ENCODE results near the gene PRF1.

Gene PRF1

GRCh38 chr10:70575874-70576802, 26.4 kb downstream of the PRF1 start:
- no peak for DNase-seq

DNA sequence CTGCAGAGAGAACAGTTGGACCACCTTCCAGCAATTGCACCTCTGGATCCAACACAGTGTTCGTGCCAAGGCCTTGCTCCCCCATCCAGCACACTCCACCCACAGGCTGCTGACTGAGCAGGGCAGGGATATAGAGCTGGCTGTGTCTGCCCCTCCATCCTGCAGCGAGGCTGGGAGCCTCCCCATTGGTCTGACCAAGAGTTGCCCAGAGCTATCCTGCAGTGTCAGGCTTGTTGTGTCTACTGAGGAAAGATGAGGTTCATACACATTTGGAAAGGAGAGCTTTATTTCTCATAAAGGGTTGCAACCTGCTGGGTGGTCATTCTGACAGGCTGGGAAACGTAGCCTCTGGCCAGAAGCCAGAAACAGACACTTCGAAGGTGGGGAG, 27.1 kb downstream of the PRF1 start:
- no peak for DNase-seq

GRCh38 chr10:70573599-70574506, 28.7 kb downstream of the PRF1 start:
- no peak for DNase-seq

- DNase-seq, result no peak
Measured at GRCh38 chr10:70571636-70572439, 30.7 kb downstream of the PRF1 start.

- no peak for DNase-seq
Measured at GRCh38 chr10:70571236-70571635, 31.3 kb downstream of the PRF1 start.

DNA sequence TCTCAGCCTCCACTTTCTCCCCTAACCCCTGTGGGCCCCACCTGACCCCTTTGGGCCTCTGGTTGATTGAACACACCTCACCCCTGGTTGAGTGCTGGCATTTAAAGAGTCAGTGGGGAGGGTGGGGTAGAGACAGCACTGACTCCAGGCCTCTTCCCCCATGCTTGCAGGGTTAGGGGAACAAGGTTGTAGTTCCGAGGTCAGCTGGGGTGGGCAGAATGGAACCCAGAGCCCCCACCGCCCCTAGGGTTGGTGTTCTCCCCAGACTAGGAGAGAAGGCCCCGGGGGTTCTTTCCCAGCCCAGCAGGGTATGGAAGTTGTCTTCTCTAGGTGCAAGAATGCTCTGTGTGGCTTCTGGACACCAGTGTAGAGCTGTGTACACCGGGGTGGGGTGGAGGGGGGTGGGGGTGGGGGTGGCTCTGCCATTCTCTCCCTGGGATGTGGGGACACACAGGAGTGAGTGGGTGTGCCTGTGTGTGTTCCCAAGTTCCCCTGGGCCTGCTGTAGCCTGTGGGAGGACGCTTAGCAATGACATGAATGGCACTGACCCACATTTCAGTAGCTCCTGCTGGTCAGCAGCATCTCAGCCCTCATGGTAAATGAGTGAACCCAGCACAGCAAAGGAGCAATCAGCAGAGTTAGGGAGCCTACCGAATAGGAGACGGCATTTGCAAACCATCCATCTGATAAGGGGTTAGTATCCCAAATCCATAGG, 33.6 kb downstream of the PRF1 start:
- no peak for DNase-seq

DNA sequence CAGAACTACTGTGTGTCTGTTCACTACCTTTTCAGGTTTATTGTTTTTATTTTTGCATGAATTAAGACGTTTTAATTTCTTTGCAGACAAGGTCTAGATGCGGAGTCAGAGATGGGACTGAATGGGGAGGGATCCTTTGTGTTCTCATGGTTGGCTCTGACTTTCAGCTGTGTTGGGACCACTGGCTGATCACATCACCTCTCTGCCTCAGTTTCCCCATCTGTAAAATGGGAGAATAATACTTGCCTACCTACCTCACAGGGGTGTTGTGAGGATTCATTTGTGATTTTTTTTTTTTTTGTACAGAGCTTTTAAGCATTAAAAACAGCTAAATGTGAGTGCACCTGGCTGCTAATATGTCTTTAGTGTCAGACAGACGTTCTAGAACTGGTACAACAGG, 34.4 kb downstream of the PRF1 start:
- no peak for DNase-seq

DNA sequence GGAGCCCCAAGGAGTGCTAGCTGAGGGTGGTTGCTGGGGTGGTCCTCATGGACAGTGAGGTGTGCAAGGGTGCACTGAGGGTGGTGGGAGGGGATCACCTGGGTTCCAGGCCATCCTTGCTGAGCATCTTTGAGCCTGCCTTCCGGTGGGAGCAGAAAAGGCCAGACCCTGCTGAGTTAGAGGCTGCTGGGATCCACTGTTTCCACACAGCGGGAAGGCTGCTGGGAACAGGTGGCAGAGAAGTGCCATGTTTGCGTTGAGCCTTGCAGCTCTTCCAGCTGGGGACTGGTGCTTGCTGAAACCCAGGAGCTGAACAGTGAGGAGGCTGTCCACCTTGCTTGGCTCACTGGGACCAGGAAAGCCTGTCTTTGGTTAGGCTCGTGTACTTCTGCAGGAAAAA, 34.9 kb downstream of the PRF1 start:
- DNase-seq, result no peak

DNA sequence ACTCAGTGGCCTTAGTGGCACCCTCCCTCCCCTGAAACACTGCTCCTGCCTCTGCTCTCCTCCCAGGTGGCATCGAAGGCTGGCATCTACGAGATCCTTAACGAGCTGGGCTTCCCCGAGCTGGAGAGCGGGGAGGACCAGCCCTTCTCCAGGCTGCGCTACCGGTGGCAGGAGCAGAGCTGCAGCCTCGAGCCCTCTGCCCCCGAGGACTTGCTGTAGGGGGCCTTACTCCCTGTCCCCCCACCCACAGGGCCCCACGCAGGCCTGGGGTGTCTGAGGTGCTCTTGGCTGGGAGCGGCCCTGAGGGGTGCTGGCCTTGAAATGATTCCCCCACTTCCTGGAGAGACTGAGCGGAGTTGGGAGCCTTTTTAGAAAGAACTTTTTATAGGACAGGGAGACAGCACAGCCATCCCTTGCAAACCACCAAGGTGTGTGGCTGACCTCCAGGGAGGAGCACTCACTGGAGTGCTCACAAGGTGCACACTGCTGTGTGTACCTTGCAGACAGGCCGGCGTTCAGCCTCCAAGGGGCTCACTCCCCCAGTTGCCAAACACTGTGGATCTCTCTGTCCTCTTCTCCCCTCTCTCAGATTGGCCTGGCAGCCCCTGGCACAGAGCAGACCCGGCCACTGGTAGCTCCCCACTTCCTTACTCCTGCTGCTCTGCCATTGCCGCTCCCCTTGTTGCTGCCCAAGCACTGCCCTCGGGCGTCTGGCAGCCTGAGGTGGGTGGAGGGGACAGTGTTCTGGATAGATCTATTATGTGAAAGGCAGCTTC, 35.8 kb downstream of the PRF1 start:
- DNase-seq, result no peak

DNA sequence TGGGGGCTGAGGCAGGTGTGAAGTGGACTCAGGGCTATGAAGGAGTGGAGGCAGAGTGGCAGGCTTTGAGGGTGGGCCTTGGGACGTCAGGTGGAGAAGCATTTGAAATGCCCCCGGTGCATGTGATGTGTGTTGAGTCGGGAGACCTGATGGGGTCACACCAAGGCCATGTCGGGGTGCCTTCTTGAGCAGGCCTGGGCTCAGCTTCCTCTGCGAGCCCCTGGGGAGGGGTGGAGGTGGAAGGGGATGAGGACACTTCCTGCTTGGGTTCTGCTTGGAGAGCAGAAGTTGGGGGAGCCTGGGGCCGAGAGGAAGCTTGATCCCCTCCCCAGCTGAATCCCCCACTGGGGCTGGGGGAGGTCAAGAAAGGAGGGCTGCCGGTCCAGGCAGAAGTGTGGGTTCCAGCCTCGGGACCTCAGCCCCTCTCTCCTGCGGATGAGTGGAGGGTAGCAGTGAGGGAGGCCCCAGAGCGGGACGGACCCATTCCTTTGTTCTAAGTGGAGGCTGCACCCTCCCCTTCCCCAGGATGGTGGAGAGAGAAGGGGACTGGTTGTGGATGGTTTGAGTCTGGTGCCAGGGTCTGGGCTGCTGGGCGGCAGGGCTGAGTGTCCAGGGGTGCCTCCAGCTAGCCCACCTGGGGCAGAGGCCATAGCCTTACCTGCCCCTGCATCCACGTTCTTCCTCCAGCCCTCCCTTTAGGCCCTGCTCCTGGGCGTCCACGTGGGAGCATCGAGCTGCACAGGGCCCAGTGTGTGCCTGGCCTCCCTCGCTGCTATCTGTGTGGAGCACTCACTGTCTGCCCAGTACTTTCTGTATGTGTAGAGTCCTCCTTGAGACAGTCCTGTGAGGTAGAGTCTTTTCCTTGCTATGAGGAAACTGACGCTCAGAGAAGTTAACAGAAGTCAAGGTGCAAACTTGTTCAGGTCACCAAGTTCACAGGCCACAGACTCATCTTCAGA, 36.7 kb downstream of the PRF1 start:
- no peak for DNase-seq

DNA sequence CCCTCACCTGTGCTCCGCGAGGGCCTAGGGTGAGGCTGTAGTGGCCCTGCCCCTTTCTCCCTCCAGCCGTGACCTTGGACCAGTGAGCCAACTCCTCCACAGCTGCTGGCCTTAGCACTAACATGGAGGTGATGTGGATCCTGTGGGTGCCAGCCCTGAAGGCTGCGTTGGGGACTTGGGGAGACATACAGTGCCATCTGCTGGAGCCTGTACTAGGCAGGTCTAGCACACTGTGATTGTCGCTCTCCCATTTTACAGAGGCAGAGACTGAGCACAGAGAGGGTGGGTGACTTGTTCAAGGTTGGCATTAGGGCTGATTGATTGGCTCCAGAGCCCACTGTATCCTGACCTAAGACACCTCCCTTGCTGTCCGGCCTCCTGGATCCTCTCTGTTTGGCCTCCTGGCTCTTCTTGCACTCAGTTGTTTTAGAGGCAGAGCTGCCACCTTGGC, 37.6 kb downstream of the PRF1 start:
- no peak for DNase-seq

DNA sequence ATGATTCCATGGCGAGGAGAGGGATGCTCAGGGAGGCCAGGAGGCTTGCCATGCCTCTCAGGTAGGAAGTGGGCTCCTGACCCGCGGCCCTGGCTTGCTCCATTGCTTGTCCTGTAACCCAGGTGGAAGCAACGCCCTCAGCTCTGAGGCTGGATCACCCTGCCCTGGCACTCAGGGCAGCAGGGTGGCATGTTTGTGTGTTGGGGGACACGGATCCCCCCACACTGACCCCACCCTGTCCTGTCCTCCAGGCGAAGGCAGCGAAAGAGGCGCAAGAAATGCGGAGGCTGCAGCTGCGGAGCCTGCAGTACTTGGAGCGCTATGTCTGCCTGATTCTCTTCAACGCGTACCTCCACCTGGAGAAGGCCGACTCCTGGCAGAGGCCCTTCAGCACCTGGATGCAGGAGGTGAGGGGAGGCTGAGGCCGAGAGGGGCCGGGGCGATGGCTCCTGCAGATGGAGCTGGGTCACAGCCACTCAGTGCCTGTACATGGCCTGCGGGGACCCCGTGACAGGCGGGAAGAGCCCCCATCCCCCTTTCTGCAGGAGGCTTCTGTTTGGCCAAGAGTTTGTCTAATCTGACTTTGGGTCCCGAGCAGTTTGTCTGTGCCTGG, 38.3 kb downstream of the PRF1 start:
- no peak for DNase-seq

DNA sequence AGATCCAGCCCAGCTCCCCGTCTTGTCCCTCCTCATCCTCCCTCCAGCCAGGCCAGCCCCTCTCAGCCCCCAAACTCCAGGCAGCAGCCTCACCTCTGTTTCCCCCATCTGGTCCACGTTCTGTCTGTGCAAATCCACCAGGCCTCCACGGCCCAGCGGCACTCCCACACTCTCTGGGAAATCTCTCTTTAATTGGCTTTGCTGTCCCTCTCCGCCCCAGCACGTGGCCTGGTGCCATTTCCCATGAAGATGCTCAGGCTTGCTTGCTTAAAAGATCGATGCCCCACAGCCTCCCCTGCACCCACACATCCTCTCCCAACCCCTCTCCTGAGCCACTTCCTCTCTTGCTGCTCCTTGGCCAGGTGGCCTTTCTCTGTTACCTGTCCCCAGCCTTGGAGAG, 39.3 kb downstream of the PRF1 start:
- no peak for DNase-seq

DNA sequence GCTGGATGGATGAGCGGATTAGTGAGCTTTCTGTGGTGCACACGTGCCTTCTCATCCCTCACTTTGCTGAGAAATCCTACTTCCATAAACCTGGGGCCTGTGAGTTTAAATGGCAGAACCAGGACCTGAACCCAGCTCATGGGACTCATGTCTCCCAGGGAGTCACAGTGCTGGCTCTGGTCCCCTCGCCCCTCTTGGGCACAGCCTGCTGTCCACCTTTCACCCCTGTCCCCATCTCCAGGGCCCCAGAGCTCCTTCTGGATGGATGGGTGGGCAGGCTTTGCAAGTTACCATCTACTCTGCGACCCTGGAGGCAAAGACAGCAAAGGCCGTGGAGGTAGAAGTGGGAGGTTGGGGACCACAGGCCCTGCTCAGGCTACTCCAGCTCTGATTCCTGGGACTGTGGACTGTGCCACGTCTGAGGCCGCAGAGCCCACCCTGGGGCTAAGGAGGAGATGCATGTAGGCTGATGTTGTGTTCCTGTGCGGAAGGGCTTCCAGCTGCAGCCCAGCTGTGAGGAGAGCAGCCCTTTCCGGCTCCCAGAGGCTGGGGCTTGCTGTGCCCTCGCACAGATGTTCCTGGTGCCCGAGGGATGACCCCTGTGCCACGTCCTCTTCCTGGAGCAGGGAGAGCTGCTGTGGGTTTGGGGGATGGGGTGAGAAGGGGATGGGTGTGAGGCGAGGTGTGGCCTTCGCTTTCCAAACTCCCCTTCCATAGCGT, 40.3 kb downstream of the PRF1 start:
- no peak for DNase-seq

- DNase-seq, result no peak
Measured at GRCh38 chr10:70561558-70561957, 41.0 kb downstream of the PRF1 start.

GRCh38 chr10:70561070-70561469, 41.5 kb downstream of the PRF1 start:
- DNase-seq, result no peak

GRCh38 chr10:70560511-70560941, 42.0 kb downstream of the PRF1 start:
- DNase-seq, result no peak

DNA sequence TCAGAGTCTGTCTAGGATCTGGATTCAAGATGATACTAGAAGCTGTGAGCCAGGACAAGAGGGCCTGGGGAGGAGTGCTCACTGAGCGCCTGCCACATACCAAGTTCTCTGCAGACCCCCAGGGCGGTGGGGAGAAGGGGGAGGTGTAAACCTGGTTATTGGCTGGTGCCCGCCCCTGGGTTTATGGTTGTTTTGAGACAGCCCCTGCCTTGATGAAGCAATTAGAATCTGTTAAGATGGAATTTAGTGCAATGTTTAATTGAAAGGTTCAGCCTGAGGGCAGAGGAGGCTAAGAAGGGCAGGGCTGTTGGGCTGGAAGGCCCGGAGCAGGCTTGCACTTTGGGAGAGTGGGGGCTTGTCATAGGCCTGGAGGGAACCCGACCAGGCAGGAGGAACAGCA, 42.7 kb downstream of the PRF1 start:
- no peak for DNase-seq
